Activated T-cell treated with anti-CD3 and anti-CD28 coated beads for 48 hours (primary cell): Measurements from ENCODE around the gene TPP1.

Source experiments
- DNase-seq: peaks from one replicate; pipeline ENCODE4 v3.0.0-alpha.2; 2020; ENCODE audit warnings: low read depth

The TPP1 gene

GRCh38 chr11:6611092-6611962, 7.9 kb downstream of the TPP1 start:
- no peak for DNase-seq

GRCh38 chr11:6610591-6610990, 8.6 kb downstream of the TPP1 start:
- no peak for DNase-seq

GRCh38 chr11:6609502-6610015, 9.7 kb downstream of the TPP1 start:
- DNase-seq, result no peak

GRCh38 chr11:6608726-6609501, 10.3 kb downstream of the TPP1 start:
- DNase-seq, result no peak

DNA sequence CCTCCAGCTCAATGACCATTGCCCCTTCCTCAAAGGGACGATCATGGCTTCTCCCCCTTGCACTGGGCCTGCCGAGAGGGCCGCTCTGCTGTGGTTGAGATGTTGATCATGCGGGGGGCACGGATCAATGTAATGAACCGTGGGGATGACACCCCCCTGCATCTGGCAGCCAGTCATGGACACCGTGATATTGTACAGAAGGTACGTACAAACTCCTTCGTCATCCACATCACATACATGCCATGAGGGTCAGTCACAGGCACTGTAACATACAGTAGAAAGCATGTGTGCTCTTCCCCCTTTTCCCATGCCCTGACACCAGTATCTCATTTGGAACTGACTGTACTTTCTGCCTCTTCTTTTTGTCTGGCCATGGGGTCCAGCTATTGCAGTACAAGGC, 11.2 kb downstream of the TPP1 start:
- DNase-seq, result no peak

GRCh38 chr11:6607190-6607795, 11.9 kb downstream of the TPP1 start:
- no peak for DNase-seq

DNA sequence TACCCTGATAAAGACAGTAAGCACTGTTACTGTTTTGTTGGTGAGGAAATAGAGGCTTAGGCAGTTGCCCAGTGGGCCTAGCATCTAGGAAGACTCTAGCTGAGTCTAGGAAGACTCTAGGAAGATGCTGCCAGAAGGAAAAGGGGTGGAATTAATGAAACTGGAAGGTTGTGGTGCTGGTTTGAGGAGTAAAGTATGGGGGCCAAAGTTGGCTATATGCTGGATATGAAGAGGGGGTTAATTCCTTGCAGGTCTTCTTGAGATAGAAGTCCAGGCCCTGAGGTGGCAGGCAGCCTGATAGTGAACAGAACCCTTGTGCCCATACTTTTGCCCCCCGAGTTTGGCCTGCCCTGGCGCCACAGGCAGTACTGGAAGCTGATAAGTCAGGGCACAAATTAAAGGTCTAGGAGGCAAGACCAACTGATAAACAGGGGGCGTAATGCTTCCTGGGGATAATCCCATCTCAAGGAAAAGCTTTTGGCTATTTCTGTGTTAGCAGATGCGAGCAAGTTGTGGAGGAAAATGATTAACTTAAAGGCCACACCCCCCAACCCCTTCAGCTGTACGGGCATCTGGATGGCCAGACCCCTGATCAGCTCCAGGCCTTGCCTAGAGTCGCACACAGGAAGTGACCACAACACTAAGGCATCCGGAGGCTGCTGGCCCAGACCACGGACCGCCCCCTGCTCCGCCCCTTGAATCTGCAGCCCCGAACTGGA, 12.6 kb downstream of the TPP1 start:
- peak; percentile 55 for DNase-seq

DNA sequence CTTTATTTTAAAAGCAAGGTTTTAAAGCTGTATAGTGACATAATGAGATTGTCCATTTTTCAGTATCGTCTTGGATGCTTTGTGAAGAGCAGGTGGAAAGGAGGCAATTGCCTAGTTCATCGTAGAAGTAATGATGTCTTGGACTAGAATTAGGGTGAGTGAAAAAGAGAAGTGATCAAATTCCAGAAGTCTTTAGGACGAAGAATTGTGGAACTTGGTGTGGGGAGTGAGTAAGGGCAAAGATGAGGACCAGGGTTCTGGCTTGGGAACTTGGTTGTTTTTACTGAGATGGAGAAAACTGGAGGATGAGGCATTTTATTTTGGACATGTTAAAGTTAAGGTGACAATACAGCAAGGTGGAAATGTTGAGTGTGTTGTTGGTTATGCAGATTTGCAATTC, 14.4 kb downstream of the TPP1 start:
- DNase-seq, result no peak

DNA sequence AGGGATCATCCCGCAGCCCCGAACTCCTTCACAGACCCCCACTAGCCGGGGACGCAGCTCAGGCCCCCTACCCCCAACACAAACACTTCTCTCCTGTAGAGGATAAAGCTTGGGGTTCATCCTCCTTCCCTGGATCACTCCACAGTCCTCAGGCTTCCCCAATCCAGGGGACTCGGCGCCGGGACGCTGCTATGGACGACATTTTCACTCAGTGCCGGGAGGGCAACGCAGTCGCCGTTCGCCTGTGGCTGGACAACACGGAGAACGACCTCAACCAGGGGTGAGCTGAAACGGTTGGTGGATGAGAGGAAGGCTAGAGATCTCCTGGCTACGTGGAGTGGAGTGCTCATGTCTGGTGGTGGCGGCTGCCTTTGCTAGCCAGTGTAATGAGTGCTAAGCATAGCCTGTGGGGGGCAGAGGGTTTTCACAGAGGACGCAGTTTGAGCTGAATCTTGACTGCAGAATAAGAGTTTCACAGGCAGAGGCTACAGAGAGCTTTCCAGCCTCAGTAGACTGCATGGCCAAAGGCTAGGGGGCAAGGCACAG, 15.1 kb downstream of the TPP1 start:
- peak; percentile 30 for DNase-seq

- peak; percentile 86 for DNase-seq
These were observed 15.7 kb downstream of the TPP1 start, which contains the start of the genes ILK and RRP8 for GRCh38 chr11:6603287-6604080. Gene ILK (plus strand): TSS chr11:6603774. CDS start chr11:6604272, 498 bp downstream. Gene RRP8 (minus strand): TSS chr11:6603616. CDS start chr11:6603502, 114 bp downstream.

- no peak for DNase-seq
These were observed 16.9 kb downstream of the TPP1 start for GRCh38 chr11:6602096-6602940.

DNA sequence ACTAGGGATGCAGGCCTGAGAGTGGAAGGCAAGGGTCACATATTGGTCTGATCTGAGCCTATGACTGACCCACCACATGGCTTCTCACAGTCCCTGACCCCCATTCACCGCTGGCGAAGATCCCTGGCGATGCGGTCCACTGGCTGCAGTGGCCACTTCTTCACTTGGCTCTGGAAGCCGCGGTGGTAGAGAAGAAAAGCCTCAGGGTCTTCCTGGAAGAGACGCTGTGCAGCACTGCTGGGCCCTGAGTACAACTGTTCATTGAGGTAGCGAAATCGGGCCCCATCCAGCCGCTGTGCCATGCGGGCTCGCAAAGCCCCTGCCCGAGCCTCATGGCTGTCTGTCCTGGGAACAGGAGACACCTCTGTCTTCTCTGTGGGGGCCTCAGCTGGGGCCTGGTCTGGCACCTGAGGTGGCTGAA, 18.2 kb downstream of the TPP1 start:
- no peak for DNase-seq

- DNase-seq, result no peak
These were observed 19.3 kb downstream of the TPP1 start for GRCh38 chr11:6599881-6600390.

- DNase-seq, result no peak
These were observed 19.8 kb downstream of the TPP1 start for GRCh38 chr11:6599449-6599848.

- DNase-seq, result no peak
These were observed 20.7 kb downstream of the TPP1 start for GRCh38 chr11:6598555-6598954.

DNA sequence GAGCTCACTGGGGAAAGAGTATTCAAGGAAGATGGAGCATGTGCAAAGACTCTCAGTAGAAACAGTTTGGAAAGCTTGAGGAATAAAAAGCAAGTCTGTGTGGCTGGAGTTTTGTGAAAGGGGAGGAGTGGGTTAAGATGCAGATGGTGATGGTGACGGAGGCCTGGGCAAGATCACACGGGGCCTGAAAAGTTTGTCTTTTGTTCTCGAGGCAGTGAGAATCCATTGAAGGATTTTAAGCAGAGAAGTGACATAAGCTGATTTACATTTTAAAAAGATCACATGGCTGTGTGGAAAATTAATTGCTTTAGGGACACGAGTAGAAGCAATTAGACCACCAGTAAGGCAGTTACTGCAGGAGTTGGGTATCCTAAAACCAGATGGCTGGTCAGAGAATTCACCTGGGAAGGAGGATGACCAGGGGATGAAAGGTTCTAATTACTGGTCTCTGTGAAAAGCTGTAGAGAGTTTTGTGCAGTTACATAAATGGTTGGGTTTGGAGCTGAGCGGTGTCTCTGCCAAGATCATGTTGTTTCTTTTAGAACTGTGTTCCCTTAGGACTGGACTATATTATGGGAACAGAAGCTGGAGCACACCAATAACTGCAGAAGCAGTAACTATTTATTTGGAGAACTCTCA, 22.9 kb downstream of the TPP1 start:
- DNase-seq, result no peak

- no peak for DNase-seq
These were observed 25.0 kb downstream of the TPP1 start for GRCh38 chr11:6594142-6594768.

DNA sequence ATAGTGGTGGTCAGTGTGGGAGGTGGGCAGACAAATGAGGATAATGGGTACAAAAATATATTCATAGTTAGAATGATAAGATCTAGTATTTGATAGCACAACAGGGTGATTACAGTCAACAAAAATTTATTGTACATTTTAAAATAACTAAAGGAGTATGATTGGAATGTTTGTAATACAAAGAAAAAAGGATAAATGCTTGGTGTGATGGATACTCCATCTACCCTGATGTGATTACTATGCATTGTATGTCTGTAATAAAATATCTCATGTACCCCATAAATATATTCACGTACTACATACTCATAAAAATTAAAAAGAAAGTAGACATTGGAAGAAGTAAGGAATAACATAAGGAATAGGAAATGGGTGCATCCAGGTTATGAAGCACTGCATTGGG, 31.2 kb downstream of the TPP1 start:
- DNase-seq, result no peak
